GM10248 (cell line): ENCODE results near the gene ADAM10.
"Not testable (repeated sequence)": the region's sequence is repeated elsewhere in the genome, so short reads cannot be mapped to it uniquely, and the experiment has no call there.

Source experiments
- CTCF ChIA-PET: fragments of 300-600 bp; sonication (Branson Sonifier 250); formaldehyde crosslinking; extraction: SDS; loops from one replicate; lab custom pipeline; 2021; ENCODE audit warnings: antibody characterized with exemption; lab: Yijun Ruan, JAX
- POLR2A ChIA-PET: fragments of 350-650 bp; sonication (Branson Sonifier 250); formaldehyde crosslinking; extraction: SDS; loops from one replicate; lab custom pipeline; 2020; ENCODE audit warnings: antibody characterized with exemption; lab: Yijun Ruan, JAX
- DNase-seq: peaks from one replicate; pipeline ENCODE4 v3.0.0; 2012; ENCODE audit errors: extremely low spot score
- CTCF ChIP-seq: IDR thresholded peaks from 2 replicates; pipeline ENCODE4 v1.5.1; 2012; ENCODE audit warnings: mild to moderate bottlenecking, low read depth; ENCODE audit errors: extremely low read depth, missing control alignments, control extremely low read depth

ADAM10 gene

DNA sequence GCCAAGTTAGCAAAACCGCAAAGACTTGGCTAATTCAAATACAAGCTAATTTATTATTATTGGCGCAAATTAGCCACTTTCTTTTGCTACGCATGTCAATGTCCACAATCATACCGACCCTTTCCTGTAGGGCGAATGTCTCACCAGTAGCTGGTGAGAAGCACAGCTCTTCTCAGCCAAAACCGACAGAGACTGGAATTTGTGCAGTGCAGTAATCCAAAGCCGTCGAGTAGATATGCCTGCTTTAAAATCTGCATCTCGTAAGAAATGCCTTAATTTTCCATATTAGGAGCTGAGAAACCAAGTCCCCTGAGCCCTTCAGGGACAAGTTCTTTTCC, 21.0 kb upstream of the ADAM10 start:
- peak; percentile 51 for DNase-seq
- ChIA-PET CTCF (interaction anchor here (0.6 to 3.1 kb wide), 37 partner anchors 8 to 725 kb away, joined by 3 to 17 read pairs (median 4); partner anchors contain the start of gene ADAM10), POLR2A (interaction anchor here (0.6 to 1.9 kb wide), 10 partner anchors 10 to 439 kb away, joined by 3 to 23 read pairs (median 4); partner anchors contain the start of gene ADAM10)
- no peak for TF ChIP-seq CTCF

- DNase-seq, POLR2A ChIA-PET, CTCF ChIA-PET: not testable (repeated sequence)
Measured at GRCh38 chr15:58768601-58769004, 19.1 kb upstream of the ADAM10 start.

DNA sequence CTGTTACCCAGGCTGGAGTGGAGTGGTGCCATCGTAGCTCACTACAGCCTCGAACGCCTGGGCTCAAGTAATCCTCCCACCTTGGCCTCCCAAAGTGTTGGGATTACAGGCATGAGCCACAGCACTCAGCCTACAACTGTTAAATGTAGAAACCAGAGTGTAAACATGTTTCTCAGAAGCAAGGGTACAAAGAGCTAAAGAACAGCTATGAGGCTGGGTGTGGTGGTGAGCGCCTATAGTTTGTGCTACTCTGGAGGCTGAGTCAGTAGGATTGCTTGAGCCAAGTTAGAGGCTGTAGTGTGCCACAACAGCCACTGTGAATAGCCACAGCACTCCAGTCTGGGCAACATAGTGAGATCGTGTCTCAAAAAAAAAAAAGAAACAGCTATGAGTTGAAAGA, 16.8 kb upstream of the ADAM10 start:
- no peak for DNase-seq
- POLR2A ChIA-PET, result no interaction called here
- CTCF ChIA-PET, result interaction anchor here (0.6 to 1.5 kb wide), 2 partner anchors 11 to 74 kb away, joined by 3 to 5 read pairs; no protein-coding TSS in a partner anchor
- no peak for TF ChIP-seq CTCF

- no peak for DNase-seq
- POLR2A ChIA-PET, result no interaction called here
- CTCF ChIA-PET, result no interaction called here
- TF ChIP-seq CTCF, result no peak
Measured at GRCh38 chr15:58764468-58764867, 15.0 kb upstream of the ADAM10 start.

GRCh38 chr15:58762731-58763130, 13.2 kb upstream of the ADAM10 start:
- POLR2A ChIA-PET, result no interaction called here
- TF ChIP-seq CTCF, result no peak
- no peak for DNase-seq
- CTCF ChIA-PET, result interaction anchor here (1.1 kb wide), 1 partner anchor 8 kb away, joined by 5 read pairs; the partner anchor contains the start of gene MINDY2

GRCh38 chr15:58762285-58762684, 12.8 kb upstream of the ADAM10 start:
- DNase-seq, result no peak
- TF ChIP-seq CTCF, result no peak
- ChIA-PET POLR2A (no interaction called here), CTCF (interaction anchor here (1.1 kb wide), 1 partner anchor 8 kb away, joined by 5 read pairs; the partner anchor contains the start of gene MINDY2)

DNA sequence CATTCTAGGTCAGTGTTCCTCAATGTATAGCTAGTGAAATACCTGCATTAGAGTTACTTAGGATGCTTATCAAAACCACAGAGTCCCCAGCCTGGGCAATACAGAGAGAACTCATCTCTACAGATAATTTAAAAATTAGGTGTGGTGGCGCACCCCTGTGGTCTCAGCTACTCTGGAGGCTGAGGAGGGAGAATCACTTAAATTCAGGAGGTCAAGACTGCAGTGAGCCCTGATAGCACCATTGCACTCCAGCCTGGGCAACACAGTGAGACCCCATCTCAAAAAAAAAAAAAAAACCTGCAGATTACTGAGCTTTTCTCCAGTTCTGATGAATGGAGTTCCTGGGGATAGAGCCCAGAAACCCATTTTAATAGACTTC, 11.5 kb upstream of the ADAM10 start:
- POLR2A ChIA-PET, result no interaction called here
- CTCF ChIA-PET, result interaction anchor here (1.2 to 2.8 kb wide), 2 partner anchors 10 to 533 kb away, joined by 4 to 15 read pairs; partner anchors contain the start of gene MINDY2
- peak; percentile 4 for TF ChIP-seq CTCF
- no peak for DNase-seq
